BLaER1 (cell line): ENCODE results near the gene WDR31.
"Not testable (repeated sequence)": the region's sequence is repeated elsewhere in the genome, so short reads cannot be mapped to it uniquely, and the experiment has no call there.

Source experiments
- H3K27ac ChIP-seq: shearing (Covaris generic); formaldehyde crosslinking; 2 replicates; pipeline ENCODE4 v1.8.1; 2022
- H3K27me3 ChIP-seq: shearing (Covaris generic); formaldehyde crosslinking; 2 replicates; pipeline ENCODE4 v1.8.1; 2022
- H3K36me3 ChIP-seq: shearing (Covaris generic); formaldehyde crosslinking; 2 replicates; pipeline ENCODE4 v1.8.1; 2022
- H3K4me1 ChIP-seq: shearing (Covaris generic); formaldehyde crosslinking; 2 replicates; pipeline ENCODE4 v1.8.1; 2022
- H3K4me2 ChIP-seq: shearing (Covaris generic); formaldehyde crosslinking; 2 replicates; pipeline ENCODE4 v1.8.1; 2022
- H3K4me3 ChIP-seq: shearing (Covaris generic); formaldehyde crosslinking; 2 replicates; pipeline ENCODE4 v1.8.1; 2022
- H3K9ac ChIP-seq: shearing (Covaris generic); formaldehyde crosslinking; 2 replicates; pipeline ENCODE4 v1.8.1; 2022
- H3K9me3 ChIP-seq: shearing (Covaris generic); formaldehyde crosslinking; 2 replicates; pipeline ENCODE4 v1.8.1; 2022
- H4K20me1 ChIP-seq: shearing (Covaris generic); formaldehyde crosslinking; 2 replicates; pipeline ENCODE4 v1.8.1; 2022
- Cebpa-rat ChIP-seq: shearing (Covaris generic); IDR thresholded peaks from 2 replicates; pipeline ENCODE4 v1.8.1; 2022

Gene WDR31

DNA sequence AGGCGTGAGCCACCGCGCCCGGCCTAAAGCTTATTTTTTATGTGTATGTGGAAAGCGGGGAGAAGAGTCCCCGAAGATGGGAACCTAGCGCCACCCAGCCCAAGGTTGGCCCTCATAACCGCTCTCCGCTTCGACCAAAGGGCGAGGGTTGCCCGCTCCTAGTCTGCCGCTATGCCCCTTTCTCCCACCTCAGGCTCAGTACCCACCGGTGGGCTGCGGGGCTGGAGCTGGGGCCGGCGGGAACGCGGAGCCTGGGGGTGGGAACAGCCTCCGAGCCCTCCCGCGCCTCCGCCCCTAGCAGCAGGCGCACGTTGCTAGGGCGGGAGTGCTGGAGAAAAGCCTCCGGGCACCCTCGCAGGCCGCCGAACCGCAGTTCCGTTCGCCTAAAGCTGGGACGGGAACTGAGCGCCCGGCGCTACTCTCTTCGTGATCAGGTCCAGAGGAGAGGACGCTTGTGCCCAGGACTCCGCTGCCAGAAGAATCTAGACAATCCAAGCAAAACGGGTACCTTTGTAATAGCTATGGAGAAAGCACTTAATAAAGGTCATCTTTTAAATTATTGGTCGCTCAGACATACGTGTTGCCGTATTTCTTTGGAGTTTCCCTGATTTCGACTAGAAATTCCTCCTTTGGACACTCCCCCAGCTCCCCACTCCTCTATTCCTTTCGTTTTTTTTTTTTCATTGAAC is at the start of gene WDR31:
Gene WDR31, minus strand, starts transcription at position 265 of the 689 bp plus-strand sequence. CDS start 8,253 bp downstream, outside the sequence.
- no peaks in the 10 kb centered on the region for H3K27me3 ChIP-seq
- H3K4me3 ChIP-seq = peak within 1 kb of the TSS; percentile 76
- H3K27ac ChIP-seq = peak within 1 kb of the TSS; percentile 36
- no peaks in the 10 kb centered on the region for H3K36me3 ChIP-seq
- no peaks in the 10 kb centered on the region for H4K20me1 ChIP-seq
- TF ChIP-seq Cebpa-rat = no peak
- H3K4me1 ChIP-seq = peaks cover 27% of the 10 kb centered on the region
- H3K4me2 ChIP-seq = peak within 1 kb of the TSS; percentile 88
- H3K9ac ChIP-seq = peak within 1 kb of the TSS; percentile 74
- H3K9me3 ChIP-seq = no peaks in the 10 kb centered on the region

DNA sequence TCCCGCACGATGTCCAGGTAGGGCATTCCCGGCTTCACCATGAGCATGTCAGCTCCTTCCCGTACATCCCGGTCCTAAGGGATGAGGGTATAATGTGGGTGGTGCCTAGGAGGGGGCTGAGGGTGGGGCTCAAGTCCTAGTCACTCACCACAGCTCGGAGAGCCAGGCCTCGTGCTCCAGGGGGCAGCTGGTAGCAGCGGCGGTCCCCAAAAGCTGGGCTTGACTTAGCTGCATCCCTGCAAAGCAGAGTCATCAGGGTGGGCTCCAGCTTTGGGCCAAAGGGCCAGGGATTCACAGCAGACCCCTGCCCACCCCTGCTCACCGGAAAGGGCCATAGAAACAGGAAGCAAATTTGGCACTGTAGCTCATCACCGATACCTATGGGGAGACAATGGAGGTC is 49.4 kb upstream of the WDR31 start:
- Histone ChIP-seq H3K4me1 (peaks cover 12% of the 10 kb centered on the region), H3K9me3 (no peaks in the 10 kb centered on the region), H3K27ac (no peak overlapping the region), H3K9ac (no peak overlapping the region), H3K27me3 (no peaks in the 10 kb centered on the region), H3K4me2 (no peak overlapping the region), H3K4me3 (no peak overlapping the region), H4K20me1 (no peaks in the 10 kb centered on the region), H3K36me3 (peaks cover 83% of the 10 kb centered on the region)
- TF ChIP-seq Cebpa-rat = no peak

DNA sequence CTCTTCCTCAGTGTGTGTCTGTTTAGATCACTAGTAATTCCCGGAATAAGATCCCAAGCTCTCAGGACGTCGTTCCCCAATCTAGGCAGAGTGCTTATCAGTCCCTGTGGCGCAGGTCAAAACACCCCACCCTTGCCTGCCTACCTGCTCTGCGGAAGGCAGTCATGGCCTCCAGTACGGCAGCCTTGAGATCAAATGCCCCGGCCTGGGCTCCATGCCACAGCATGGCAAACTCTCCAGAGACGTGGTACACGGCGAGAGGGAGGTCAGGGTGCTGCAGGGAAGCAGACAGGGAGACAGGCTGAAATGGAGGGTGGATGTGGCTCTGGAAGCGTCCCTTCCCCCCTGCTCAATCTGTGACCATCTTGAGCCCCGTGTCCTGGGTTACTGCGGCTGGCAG is 48.8 kb upstream of the WDR31 start:
- TF ChIP-seq Cebpa-rat = no peak

DNA sequence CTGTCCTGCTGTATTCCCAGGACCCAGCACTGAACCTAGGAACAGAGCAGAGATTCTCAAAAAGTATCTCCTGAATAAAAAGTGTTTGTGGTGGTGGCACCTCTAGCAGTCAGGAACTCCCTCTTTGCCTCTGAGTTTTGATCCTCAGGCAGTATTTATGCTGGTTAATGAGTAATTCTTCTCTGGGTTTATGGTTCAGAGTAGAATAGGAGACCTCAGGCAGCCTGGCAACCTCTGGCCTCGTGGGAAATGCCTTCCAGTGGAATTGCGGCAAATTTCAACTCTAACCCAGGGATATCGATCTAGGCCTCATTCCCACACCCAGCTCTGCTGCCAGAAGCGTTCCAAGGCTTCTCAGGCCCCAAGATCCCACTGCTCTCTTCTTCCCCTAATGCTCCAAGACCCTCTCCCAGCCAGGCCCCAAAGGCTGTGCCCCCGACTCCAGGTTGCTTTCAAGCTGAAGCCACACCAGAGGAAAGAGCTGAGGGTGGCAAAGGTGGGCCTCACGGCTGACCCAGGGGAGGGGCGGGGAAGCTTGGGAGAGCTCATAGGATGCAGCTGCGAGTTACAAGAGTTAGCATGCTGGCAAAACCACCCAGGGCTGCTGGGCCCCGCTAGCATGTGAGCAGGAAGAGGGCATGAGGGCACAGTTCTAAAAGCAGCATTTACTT is 47.6 kb upstream of the WDR31 start:
- Histone ChIP-seq H3K36me3 (peaks cover 73% of the 10 kb centered on the region), H3K4me1 (peaks cover 12% of the 10 kb centered on the region)
- TF ChIP-seq Cebpa-rat = no peak

More for the DNA sequence above, 48.8 kb upstream of the WDR31 start:
- Histone ChIP-seq H3K9ac (no peak overlapping the region), H3K4me1 (peaks cover 12% of the 10 kb centered on the region), H3K36me3 (peaks cover 83% of the 10 kb centered on the region), H3K9me3 (no peaks in the 10 kb centered on the region), H3K4me2 (no peak overlapping the region), H3K27me3 (no peaks in the 10 kb centered on the region), H3K4me3 (no peak overlapping the region), H4K20me1 (no peaks in the 10 kb centered on the region), H3K27ac (no peak overlapping the region)

DNA sequence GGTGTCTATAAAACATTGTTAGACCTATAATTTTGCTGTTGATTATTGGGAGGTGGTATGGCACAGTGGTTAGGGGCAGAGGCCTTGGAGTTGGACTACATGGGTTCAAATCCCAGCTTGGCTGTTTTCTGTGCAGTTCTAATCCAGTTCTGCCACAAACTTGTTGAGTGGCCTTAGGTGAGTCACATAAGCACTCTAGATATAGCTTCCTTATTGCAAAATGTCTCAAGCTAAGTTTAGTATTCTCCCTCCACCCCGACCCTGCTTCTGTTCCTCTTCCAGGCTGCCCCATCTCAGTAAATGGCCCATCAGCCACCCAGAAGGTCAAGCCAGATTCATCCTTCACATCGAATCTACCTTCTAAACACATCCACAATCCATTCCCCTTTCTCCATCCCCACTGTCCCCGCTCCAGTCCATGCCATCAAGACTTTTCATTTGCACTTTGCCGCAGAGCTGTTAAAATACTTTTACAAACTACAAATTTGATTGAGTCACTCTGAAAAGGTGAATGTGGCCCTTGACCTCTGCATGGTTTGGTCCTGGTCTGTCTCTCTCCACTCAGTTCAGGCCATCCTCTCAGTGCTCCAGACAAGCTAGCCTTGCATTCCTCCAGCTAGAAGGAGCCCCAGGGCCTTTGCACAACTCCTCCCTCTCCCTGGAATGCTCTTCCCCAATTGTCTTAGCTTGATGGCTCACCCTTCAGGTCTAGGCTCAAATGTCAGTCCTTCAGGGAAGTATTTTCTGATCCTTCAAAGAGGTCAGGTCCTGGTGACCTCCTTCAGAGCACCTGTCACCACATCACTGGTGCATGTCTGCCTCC is 46.7 kb upstream of the WDR31 start:
- H3K4me2 ChIP-seq = no peak overlapping the region
- TF ChIP-seq Cebpa-rat = no peak

More for the DNA sequence above, 47.6 kb upstream of the WDR31 start:
- Histone ChIP-seq H3K27ac (peak overlapping the region; percentile 33), H3K27me3 (no peaks in the 10 kb centered on the region), H3K9ac (peak overlapping the region; percentile 59), H3K9me3 (no peaks in the 10 kb centered on the region), H4K20me1 (no peaks in the 10 kb centered on the region), H3K4me3 (no peak overlapping the region), H3K4me2 (0 out of 2 replicates have a peak overlapping the region, but pooled peaks have one; percentile 31)

DNA sequence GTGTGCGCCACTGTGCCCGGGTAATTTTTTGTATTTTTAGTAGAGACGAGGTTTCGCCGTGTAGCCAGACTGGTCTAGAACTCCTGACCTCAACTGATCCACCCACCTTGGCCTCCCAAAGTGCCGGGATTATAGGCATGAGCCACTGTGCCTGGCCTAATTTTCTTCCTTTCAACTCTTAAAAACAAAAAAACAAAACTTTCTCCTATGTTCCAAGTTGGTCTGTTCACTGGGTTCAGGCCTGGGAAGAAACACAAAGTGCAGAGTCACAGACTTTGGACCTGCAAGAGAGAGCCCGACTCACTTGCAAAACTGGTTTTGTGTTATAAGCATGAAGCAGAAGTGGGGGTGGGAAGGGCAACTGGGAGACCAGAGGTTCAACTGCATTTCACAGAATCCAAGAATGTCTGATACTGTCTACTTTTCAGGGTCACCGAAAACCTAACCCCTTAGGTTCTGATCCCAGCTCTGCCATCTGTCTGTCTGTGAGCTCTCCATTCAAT is 41.9 kb upstream of the WDR31 start:
- H3K36me3 ChIP-seq = peaks cover 16% of the 10 kb centered on the region; the same call in 1 of the 2 replicates
- H3K9me3 ChIP-seq = no peaks in the 10 kb centered on the region
- no peaks in the 10 kb centered on the region for H4K20me1 ChIP-seq
- no peaks in the 10 kb centered on the region for H3K27me3 ChIP-seq
- H3K27ac ChIP-seq = no peak overlapping the region
- no peak for TF ChIP-seq Cebpa-rat
- peaks cover 13% of the 10 kb centered on the region for H3K4me1 ChIP-seq
- no peak overlapping the region for H3K4me3 ChIP-seq
- H3K4me2 ChIP-seq = no peak overlapping the region
- no peak overlapping the region for H3K9ac ChIP-seq

More for the DNA sequence above, 46.7 kb upstream of the WDR31 start:
- H3K36me3 ChIP-seq = peaks cover 64% of the 10 kb centered on the region
- no peaks in the 10 kb centered on the region for H3K27me3 ChIP-seq
- no peaks in the 10 kb centered on the region for H3K9me3 ChIP-seq
- H4K20me1 ChIP-seq = no peaks in the 10 kb centered on the region
- no peak overlapping the region for H3K4me3 ChIP-seq
- no peak overlapping the region for H3K27ac ChIP-seq
- no peak overlapping the region for H3K9ac ChIP-seq
- H3K4me1 ChIP-seq = peaks cover 12% of the 10 kb centered on the region

DNA sequence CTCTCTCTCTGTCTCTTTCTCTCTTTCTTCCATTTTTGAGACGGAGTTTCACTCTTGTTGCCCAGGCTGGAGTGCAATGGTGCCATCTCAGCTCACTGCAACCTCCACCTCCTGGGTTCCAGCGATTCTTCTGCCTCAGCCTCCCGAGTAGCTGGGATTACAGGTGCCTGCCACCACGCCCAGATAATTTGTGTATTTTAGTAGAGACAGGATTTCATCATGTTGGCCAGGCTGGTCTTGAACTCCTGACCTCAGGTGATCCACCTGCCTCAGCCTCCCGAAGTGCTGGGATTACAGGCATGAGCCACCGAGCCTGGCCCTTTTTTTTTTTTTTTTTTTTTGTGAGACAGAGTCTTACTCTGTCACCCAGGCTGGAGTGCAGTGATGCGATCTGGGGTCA is 41.4 kb upstream of the WDR31 start:
- not testable (repeated sequence) for H3K9ac ChIP-seq, H3K27ac ChIP-seq, H3K9me3 ChIP-seq, H3K4me3 ChIP-seq, H3K27me3 ChIP-seq, H3K4me2 ChIP-seq, H4K20me1 ChIP-seq
- H3K4me1 ChIP-seq = peaks cover 13% of the 10 kb centered on the region
- H3K36me3 ChIP-seq = peaks cover 10% of the 10 kb centered on the region; the same call in 1 of the 2 replicates

DNA sequence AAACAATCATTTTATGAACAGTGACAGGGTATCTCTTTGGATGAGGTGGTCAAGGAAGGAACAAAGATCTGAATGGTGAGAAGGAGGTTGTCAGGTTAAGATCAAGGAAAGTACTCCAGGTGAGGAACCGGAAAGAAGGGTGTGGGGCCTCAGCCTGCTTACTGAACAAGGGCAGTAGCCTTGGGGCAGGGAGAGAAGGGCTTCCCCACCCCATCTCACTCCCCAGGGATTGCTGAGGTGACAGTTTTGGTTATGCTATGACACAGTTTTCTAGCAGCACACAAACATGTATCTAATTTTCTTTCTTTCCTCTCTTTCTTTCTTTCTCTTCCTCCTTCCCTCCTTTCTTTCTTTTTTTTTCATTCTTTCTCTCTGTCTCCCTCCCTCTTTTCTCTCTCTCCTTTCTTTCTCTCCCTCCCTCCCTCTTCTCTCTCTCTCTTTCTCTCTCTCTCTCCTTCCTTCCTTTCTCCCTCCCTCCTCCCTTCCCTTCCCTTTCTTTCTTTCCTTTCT is 40.8 kb upstream of the WDR31 start:
- H3K36me3 ChIP-seq = peaks cover 6% of the 10 kb centered on the region; the same call in 1 of the 2 replicates
- no peaks in the 10 kb centered on the region for H3K9me3 ChIP-seq
- H3K9ac ChIP-seq = no peak overlapping the region
- no peak for TF ChIP-seq Cebpa-rat
- H4K20me1 ChIP-seq = no peaks in the 10 kb centered on the region
- peak overlapping the region; percentile 5; the same call in 1 of the 2 replicates for H3K4me2 ChIP-seq
- no peaks in the 10 kb centered on the region for H3K27me3 ChIP-seq
- H3K4me3 ChIP-seq = no peak overlapping the region
- H3K27ac ChIP-seq = no peak overlapping the region
- H3K4me1 ChIP-seq = peaks cover 16% of the 10 kb centered on the region

DNA sequence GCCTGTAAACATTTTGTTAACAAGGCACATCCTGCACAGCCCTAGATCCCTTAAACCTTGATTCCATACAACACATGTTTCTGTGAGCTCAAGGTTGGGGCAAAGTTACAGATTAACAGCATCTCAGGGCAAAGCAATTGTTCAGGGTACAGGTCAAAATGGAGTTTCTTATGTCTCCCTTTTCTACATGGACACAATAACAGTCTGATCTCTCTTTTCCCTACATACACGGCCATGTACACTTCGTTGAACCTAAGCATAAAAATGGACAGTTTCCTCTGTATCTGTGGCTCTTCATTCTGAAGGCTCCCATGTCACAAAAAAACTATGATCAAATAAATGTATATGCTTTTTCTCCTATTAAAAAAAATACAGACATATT is 39.7 kb upstream of the WDR31 start:
- not testable (repeated sequence) for H3K36me3 ChIP-seq, H3K27ac ChIP-seq, H3K9me3 ChIP-seq, H3K4me3 ChIP-seq, H3K9ac ChIP-seq, H3K4me2 ChIP-seq, H4K20me1 ChIP-seq, H3K27me3 ChIP-seq
- H3K4me1 ChIP-seq = peaks cover 25% of the 10 kb centered on the region

DNA sequence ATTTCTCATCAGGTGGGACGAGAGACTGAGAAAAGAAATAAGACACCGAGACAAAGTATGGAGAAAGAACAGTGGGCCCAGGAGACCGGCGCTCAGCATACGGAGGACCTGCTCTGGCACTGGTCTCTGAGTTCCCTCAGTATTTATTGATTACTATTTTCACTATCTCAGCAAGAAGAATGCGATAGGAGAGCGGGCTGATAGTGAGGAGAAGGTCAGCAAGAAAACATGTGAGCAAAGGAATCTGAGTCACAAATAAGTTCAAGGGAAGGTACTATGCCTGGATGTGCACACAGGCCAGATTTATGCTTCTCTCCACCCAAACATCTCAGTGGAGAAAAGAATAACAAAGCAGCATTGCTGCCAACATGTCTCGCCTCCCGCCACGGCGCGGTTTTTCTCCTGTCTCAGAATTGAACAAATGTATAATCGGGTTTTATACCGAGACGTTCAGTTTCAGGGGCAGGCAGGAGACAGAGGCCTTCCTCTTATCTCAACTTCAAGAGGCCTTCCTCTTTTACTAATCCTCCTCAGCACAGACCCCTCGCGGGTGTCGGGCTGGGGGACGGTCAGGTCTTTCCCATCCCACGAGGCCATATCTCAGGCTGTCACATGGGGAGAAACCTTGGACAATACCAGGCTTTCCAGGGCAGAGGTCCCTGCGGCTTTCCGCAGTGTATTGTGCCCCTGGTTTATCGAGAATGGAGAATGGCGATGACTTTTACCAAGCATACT is 39.2 kb upstream of the WDR31 start:
- H3K4me3 ChIP-seq, H3K9me3 ChIP-seq, H3K27me3 ChIP-seq, H3K4me2 ChIP-seq, H4K20me1 ChIP-seq, H3K9ac ChIP-seq, H3K27ac ChIP-seq: not testable (repeated sequence)
- peaks cover 12% of the 10 kb centered on the region for H3K36me3 ChIP-seq
- peaks cover 25% of the 10 kb centered on the region for H3K4me1 ChIP-seq
